ENCODE measurements around the gene PPP3R1. TPM values are rescaled to one million over a fixed set of nuclear protein-coding genes. Genes with fewer than 3 reads are reported as not detected.

PPP3R1 gene
- total RNA-seq, 1 donor from 2014 or later: 67.7 TPM

GRCh38 chr2:68135448-68136320 is 116.6 kb downstream of the PPP3R1 start:
- DNase-seq: no peak

DNA sequence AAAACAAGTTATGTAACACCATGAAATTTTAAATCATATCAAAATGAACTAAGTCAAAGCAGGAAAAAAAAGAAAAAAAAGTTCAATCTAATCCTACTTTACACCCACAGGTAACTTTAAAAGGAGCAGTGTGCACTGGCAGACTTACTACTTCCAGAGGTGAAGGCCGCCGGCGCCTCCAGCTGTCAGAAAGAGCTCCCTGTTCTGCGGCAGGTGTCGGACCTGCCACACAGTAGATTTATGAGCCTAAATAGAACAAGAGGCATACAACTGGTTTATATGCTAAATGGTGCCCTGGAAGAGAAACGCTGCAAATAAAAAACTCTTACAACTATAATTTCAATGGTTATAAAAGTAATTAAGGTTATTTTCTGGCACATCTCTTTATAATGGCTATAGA is 117.8 kb downstream of the PPP3R1 start:
- no peak for DNase-seq

GRCh38 chr2:68134120-68134519 is 118.2 kb downstream of the PPP3R1 start:
- no peak for DNase-seq

Other genes with a start within 250 kb of the PPP3R1 start
- 30.6 TPM for gene C1D, start 189.5 kb downstream of the PPP3R1 start, total RNA-seq
- 15.0 TPM for gene PNO1, start 94.6 kb downstream of the PPP3R1 start, total RNA-seq
- gene CNRIP1, start 67.4 kb upstream of the PPP3R1 start, total RNA-seq: 74.2 TPM
- gene PLEK, start 112.8 kb upstream of the PPP3R1 start, total RNA-seq: 3.0 TPM
- gene FBXO48, start 214.8 kb upstream of the PPP3R1 start, total RNA-seq: 0.94 TPM
- gene APLF, start 215.1 kb upstream of the PPP3R1 start, total RNA-seq: 12.3 TPM

All from occipital lobe (tissue), 2 donors.